ENCODE data around the gene NR3C2. TPM values are rescaled to one million over a fixed set of nuclear protein-coding genes. Genes with fewer than 3 reads are reported as not detected.

The NR3C2 gene
- total and polyA plus RNA-seq, 2 experiments from 2014 or later: 1.2 to 3.0 TPM

DNA sequence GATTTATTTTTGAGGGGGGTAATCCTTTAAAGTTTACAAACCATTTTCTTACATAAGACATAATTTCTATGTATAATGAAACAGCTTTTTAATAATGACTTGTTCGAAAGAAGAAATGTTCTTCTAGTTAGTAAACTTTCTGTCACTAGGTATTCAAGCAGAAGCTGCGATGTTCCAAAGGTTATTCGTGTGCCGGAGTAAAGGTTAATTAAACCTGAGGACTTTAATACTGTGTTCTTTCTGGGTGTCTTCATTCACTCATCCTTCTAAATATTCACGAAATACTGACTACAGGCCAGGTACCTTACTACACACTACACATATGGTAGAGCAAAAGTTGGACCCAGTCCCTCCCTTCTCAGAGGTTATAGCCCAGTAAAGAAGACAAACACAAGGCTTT lies 96.7 kb downstream of the NR3C2 start (continued):
- TF ChIP-seq, protein P1, sequence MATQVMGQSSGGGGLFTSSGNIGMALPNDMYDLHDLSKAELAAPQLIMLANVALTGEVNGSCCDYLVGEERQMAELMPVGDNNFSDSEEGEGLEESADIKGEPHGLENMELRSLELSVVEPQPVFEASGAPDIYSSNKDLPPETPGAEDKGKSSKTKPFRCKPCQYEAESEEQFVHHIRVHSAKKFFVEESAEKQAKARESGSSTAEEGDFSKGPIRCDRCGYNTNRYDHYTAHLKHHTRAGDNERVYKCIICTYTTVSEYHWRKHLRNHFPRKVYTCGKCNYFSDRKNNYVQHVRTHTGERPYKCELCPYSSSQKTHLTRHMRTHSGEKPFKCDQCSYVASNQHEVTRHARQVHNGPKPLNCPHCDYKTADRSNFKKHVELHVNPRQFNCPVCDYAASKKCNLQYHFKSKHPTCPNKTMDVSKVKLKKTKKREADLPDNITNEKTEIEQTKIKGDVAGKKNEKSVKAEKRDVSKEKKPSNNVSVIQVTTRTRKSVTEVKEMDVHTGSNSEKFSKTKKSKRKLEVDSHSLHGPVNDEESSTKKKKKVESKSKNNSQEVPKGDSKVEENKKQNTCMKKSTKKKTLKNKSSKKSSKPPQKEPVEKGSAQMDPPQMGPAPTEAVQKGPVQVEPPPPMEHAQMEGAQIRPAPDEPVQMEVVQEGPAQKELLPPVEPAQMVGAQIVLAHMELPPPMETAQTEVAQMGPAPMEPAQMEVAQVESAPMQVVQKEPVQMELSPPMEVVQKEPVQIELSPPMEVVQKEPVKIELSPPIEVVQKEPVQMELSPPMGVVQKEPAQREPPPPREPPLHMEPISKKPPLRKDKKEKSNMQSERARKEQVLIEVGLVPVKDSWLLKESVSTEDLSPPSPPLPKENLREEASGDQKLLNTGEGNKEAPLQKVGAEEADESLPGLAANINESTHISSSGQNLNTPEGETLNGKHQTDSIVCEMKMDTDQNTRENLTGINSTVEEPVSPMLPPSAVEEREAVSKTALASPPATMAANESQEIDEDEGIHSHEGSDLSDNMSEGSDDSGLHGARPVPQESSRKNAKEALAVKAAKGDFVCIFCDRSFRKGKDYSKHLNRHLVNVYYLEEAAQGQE (IDR thresholded peaks at IDR 0.05; ENCODE audit: unreplicated experiment): no peak
- TF ChIP-seq ZNF331 (CRISPR knock-in tag; IDR thresholded peaks at IDR 0.05; ENCODE audit: low read depth): no peak

DNA sequence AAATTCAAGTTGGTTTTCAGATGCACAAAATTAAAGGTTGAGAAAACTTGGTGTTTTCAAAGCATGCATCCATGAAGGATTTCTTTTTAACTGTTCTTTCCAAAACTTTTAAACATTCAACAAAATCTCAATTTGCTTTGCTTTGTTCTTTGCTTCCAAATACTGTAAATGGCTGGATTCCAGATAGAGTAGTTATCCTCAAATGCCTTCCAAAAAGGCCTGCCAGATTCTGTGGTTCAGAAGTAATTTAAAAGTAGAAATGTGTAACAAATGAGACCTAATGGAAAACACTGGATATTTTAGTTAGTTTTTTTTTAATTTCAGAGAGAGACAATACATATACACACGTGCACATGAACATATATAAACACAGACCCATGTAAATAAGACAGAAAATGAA lies 97.3 kb downstream of the NR3C2 start:
- Mint-ChIP-seq H3K36me3 (ENCODE audit: low read depth) (no peaks in the 10 kb centered on the region), H3K4me1 (peaks cover 7% of the 10 kb centered on the region; the same call in 1 of the 3 replicates), H3K27ac (no peak overlapping the region), H3K9me3 (peaks cover 1% of the 10 kb centered on the region; the same call in 2 of the 3 replicates), H3K27me3 (ENCODE audit: insufficient read depth, low read depth, poor library complexity) (peaks cover 2% of the 10 kb centered on the region), H3K4me3 (no peak overlapping the region)
- Histone ChIP-seq H3K4me3 (no peak overlapping the region), H3F3A (replicated peaks; ENCODE audit: low read depth) (no peaks in the 10 kb centered on the region), H3K79me2 (replicated peaks; ENCODE audit: insufficient read depth) (no peaks in the 10 kb centered on the region), H3K9me2 (ENCODE audit: insufficient read depth) (no peaks in the 10 kb centered on the region), H3K27ac (ENCODE audit: low read depth) (no peak overlapping the region), H3K4me2 (no peak overlapping the region), H3K36me3 (ENCODE audit: insufficient read depth) (no peaks in the 10 kb centered on the region), H4K20me1 (replicated peaks; ENCODE audit: insufficient read depth) (no peaks in the 10 kb centered on the region), H2AFZ (no peak overlapping the region), H3K4me1 (ENCODE audit: insufficient read depth) (0 out of 2 replicates have a peak, but pooled peaks cover 3% of the 10 kb centered on the region), H3K27me3 (ENCODE audit: insufficient read depth) (no peaks in the 10 kb centered on the region)
- DNase-seq (ENCODE audit: low spot score): no peak
- no peak for ATAC-seq
- TF ChIP-seq, protein P2, sequence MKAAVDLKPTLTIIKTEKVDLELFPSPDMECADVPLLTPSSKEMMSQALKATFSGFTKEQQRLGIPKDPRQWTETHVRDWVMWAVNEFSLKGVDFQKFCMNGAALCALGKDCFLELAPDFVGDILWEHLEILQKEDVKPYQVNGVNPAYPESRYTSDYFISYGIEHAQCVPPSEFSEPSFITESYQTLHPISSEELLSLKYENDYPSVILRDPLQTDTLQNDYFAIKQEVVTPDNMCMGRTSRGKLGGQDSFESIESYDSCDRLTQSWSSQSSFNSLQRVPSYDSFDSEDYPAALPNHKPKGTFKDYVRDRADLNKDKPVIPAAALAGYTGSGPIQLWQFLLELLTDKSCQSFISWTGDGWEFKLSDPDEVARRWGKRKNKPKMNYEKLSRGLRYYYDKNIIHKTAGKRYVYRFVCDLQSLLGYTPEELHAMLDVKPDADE (IDR thresholded peaks at IDR 0.05): no peak
- TF ChIP-seq JUNB (IDR thresholded peaks at IDR 0.05; ENCODE audit: unreplicated experiment) (no peak), CREB1 (CRISPR knock-in tag; IDR thresholded peaks at IDR 0.05; ENCODE audit: low read depth) (no peak), STAT1 (IDR thresholded peaks at IDR 0.05; ENCODE audit: unreplicated experiment) (no peak), EZH2 (IDR thresholded peaks at IDR 0.05; ENCODE audit: low read depth, unreplicated experiment) (no peak), POLR2AphosphoS5 (IDR thresholded peaks at IDR 0.05; ENCODE audit: low read depth) (no peak), EZH2phosphoT487 (IDR thresholded peaks at IDR 0.05; ENCODE audit: unreplicated experiment) (no peak)
- TF ChIP-seq, protein P3, sequence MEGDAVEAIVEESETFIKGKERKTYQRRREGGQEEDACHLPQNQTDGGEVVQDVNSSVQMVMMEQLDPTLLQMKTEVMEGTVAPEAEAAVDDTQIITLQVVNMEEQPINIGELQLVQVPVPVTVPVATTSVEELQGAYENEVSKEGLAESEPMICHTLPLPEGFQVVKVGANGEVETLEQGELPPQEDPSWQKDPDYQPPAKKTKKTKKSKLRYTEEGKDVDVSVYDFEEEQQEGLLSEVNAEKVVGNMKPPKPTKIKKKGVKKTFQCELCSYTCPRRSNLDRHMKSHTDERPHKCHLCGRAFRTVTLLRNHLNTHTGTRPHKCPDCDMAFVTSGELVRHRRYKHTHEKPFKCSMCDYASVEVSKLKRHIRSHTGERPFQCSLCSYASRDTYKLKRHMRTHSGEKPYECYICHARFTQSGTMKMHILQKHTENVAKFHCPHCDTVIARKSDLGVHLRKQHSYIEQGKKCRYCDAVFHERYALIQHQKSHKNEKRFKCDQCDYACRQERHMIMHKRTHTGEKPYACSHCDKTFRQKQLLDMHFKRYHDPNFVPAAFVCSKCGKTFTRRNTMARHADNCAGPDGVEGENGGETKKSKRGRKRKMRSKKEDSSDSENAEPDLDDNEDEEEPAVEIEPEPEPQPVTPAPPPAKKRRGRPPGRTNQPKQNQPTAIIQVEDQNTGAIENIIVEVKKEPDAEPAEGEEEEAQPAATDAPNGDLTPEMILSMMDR (conservative IDR thresholded peaks at IDR 0.05; ENCODE audit: low read depth in 2 of 2): no peak
